CD14-positive monocyte (primary cell): ENCODE results near the gene DYNC1LI2. TPM values are rescaled to one million over a fixed set of nuclear protein-coding genes. Genes with fewer than 3 reads are reported as not detected.

Experiments used
- DNase-seq, 3 donors: peaks; one replicate each; pipeline ENCODE4 v3.0.0-alpha.2; 2011 to 2022
- H2AFZ ChIP-seq: 2 replicates; pipeline ENCODE4 v1.6.0; 2012; ENCODE audit warnings: mild to moderate bottlenecking, low read depth, low read length, inconsistent platforms; ENCODE audit not compliant: insufficient read depth, poor library complexity, severe bottlenecking
- H3K27ac ChIP-seq, 2 donors: 1 replicate in 1 of 2; 2 replicates in 1 of 2; pipeline ENCODE4 v1.5.1; 2012 to 2013; ENCODE audit warnings: low read length in 2 of 2, control low read depth in 1 of 2, inconsistent platforms in 1 of 2, low read depth in 1 of 2, mild to moderate bottlenecking in 1 of 2
- H3K27me3 ChIP-seq, 2 donors: one replicate each; pipeline versions ENCODE4 v1.6.0 to v1.6.1; 2011 to 2013; ENCODE audit warnings: low read length in 2 of 2; ENCODE audit not compliant: control insufficient read depth in 2 of 2, insufficient read depth in 2 of 2
- H3K36me3 ChIP-seq, 2 donors: replicated peaks in 1 of 2; 1 replicate in 1 of 2; 2 replicates in 1 of 2; pipeline versions ENCODE4 v1.5.1 to v1.6.1; 2012 to 2013; ENCODE audit warnings: low read length in 2 of 2, control low read depth in 1 of 2, inconsistent platforms in 1 of 2, mild to moderate bottlenecking in 1 of 2; ENCODE audit not compliant: insufficient read depth in 2 of 2, control insufficient read depth in 1 of 2
- H3K4me1 ChIP-seq, 2 donors: 1 replicate in 1 of 2; 2 replicates in 1 of 2; pipeline versions ENCODE4 v1.5.1 to v1.6.1; 2012 to 2013; ENCODE audit warnings: low read length in 2 of 2, control low read depth in 1 of 2, inconsistent platforms in 1 of 2, mild to moderate bottlenecking in 1 of 2, moderate library complexity in 1 of 2; ENCODE audit not compliant: insufficient read depth in 2 of 2, control insufficient read depth in 1 of 2
- H3K4me2 ChIP-seq: replicated peaks from 2 replicates; pipeline ENCODE3; 2012; ENCODE audit warnings: low read length, moderate library complexity, mild to moderate bottlenecking; ENCODE audit not compliant: poor library complexity, severe bottlenecking; ENCODE audit errors: extremely low read depth
- H3K4me3 ChIP-seq, 3 experiments: fragments of 200-600 bp in 1 of 3; sonication (generic) in 1 of 3; replicated peaks in 1 of 3; 1 replicate in 2 of 3; 2 replicates in 1 of 3; pipeline ENCODE4 v1.5.1; 2011 to 2013; ENCODE audit warnings: low read length in 3 of 3, mild to moderate bottlenecking in 3 of 3, control low read depth in 2 of 3, low read depth in 2 of 3, inconsistent platforms in 1 of 3, moderate library complexity in 1 of 3
- H3K79me2 ChIP-seq: 2 replicates; pipeline ENCODE4 v1.6.0; 2012; ENCODE audit warnings: mild to moderate bottlenecking, control low read depth, inconsistent platforms, low read length, moderate library complexity; ENCODE audit not compliant: insufficient read depth
- H3K9ac ChIP-seq: 2 replicates; pipeline ENCODE4 v1.6.0; 2017; ENCODE audit warnings: low read length, mild to moderate bottlenecking; ENCODE audit not compliant: insufficient read depth, poor library complexity, severe bottlenecking
- H3K9me3 ChIP-seq, 2 donors: replicated peaks in 1 of 2; 1 replicate in 1 of 2; 2 replicates in 1 of 2; pipeline versions ENCODE4 v1.5.1 to v1.6.1; 2012 to 2013; ENCODE audit warnings: low read length in 2 of 2, control low read depth in 1 of 2; ENCODE audit not compliant: control insufficient read depth in 1 of 2, insufficient read depth in 1 of 2
- H4K20me1 ChIP-seq: 2 replicates; pipeline ENCODE4 v1.6.0; 2012; ENCODE audit warnings: mild to moderate bottlenecking, low read length, control low read depth, moderate library complexity; ENCODE audit not compliant: insufficient read depth
- H3K27ac Mint-ChIP-seq, 7 donors: one replicate each; pipeline ENCODE4 v1.8.0; 2020; ENCODE audit warnings: mild to moderate bottlenecking in 7 of 7, mixed read lengths in 7 of 7, moderate library complexity in 6 of 7, inconsistent platforms in 2 of 7
- H3K27me3 Mint-ChIP-seq, 3 donors: one replicate each; pipeline ENCODE4 v1.8.0; 2021 to 2022; ENCODE audit warnings: low read depth in 3 of 3, mild to moderate bottlenecking in 3 of 3, mixed read lengths in 3 of 3, moderate library complexity in 3 of 3, inconsistent platforms in 1 of 3
- H3K36me3 Mint-ChIP-seq, 2 donors: one replicate each; pipeline ENCODE4 v1.8.0; 2020; ENCODE audit warnings: mixed read lengths in 2 of 2, inconsistent platforms in 1 of 2, mild to moderate bottlenecking in 1 of 2
- H3K4me1 Mint-ChIP-seq: one replicate; pipeline ENCODE4 v1.8.0; 2020; ENCODE audit warnings: mild to moderate bottlenecking, mixed read lengths
- H3K4me3 Mint-ChIP-seq, 2 donors: one replicate each; pipeline ENCODE4 v1.8.0; 2020; ENCODE audit warnings: mild to moderate bottlenecking in 2 of 2, mixed read lengths in 2 of 2, moderate library complexity in 1 of 2
- H3K9me3 Mint-ChIP-seq, 7 donors: one replicate each; pipeline ENCODE4 v1.8.0; 2020 to 2022; ENCODE audit warnings: mixed read lengths in 7 of 7, mild to moderate bottlenecking in 6 of 7, moderate library complexity in 6 of 7, inconsistent platforms in 2 of 7
- WGBS: methylation state at CpG from one replicate; pipeline ENCODE4 v1.1.5; 2013; ENCODE audit warnings: missing lambda C conversion rate; ENCODE audit not compliant: insufficient coverage; 5-methylcytosine and 5-hydroxymethylcytosine counted together
- intact Hi-C, 2 donors: fragments of 100-400 bp; cut with micrococcal nuclease; formaldehyde crosslinking; loops; one replicate each; pipeline versions ENCODE4 v1.15.0 to v1.15.1; 2023
- polyA plus RNA-seq, 3 donors: library from polyadenylated mRNA; depleted of rRNA in 1 of 3; unstranded in 2 of 3; stranded (reverse) in 1 of 3; fragments of 300-500 nt in 2 of 3; fragments of >200 nt in 1 of 3; fragmentation: Illumina TruSeq in 2 of 3; gene quantifications; 1 replicate in 2 of 3; 2 replicates in 1 of 3; pipeline ENCODE4 v1.2.3, GENCODE V29; 2012 to 2021
- TF ChIP-seq, protein P1 (sequence below): fragments of 200-600 bp; IDR thresholded peaks from one replicate; pipeline ENCODE4 v1.8.0; 2022; ENCODE audit warnings: antibody characterized with exemption, mild to moderate bottlenecking

The DYNC1LI2 gene
- polyA plus RNA-seq, 3 donors = 14.9 to 125 (median 23.9) TPM

DNA sequence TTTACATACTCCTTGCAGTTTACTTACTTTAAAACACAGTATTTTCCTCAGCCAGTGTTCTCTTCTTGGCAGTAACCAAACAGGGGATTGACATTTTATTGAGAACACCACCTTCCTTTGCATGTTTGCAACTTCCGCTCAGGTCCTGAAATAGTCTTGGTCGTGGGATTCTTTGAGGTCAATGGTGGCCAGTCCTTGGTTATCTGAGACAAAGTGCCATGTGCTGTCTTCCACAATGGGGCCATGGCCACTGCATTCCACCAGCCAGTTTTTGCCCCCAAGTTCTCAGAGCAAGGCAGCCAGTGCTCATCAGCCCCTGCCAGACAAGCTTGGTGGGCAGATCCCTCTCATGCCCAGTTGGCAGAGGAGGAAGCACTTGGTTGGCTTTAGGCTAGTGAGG lies 77.7 kb downstream of the DYNC1LI2 start:
- H3K36me3 Mint-ChIP-seq = peaks cover 15 to 42% of the 10 kb centered on the region in 2 donors
- peaks cover 16% of the 10 kb centered on the region for H3K4me1 Mint-ChIP-seq
- peak overlapping the region in 1 of 7 donors; percentile 79 for H3K27ac Mint-ChIP-seq
- Histone ChIP-seq H3K9me3 (no peaks in the 10 kb centered on the region), H4K20me1 (peaks cover 37% of the 10 kb centered on the region), H3K4me2 (no peak overlapping the region), H3K9ac (no peak overlapping the region), H3K36me3 (peaks cover 3 to 28% of the 10 kb centered on the region in 2 donors), H3K4me1 (peaks cover 1 to 10% of the 10 kb centered on the region in 2 donors), H3K79me2 (peaks cover 75% of the 10 kb centered on the region), H2AFZ (no peak overlapping the region), H3K4me3 (no peak overlapping the region), H3K27me3 (no peaks in the 10 kb centered on the region), H3K27ac (no peak overlapping the region)
- H3K27me3 Mint-ChIP-seq = peaks cover 0 to 2% (median 0%) of the 10 kb centered on the region in 3 donors
- no peaks in the 10 kb centered on the region for H3K9me3 Mint-ChIP-seq
- WGBS = 79% methylated on average over 2 of the region's 2 CpGs
- intact Hi-C loops = no loop called here
- H3K4me3 Mint-ChIP-seq = no peak overlapping the region
- TF ChIP-seq, protein P1, sequence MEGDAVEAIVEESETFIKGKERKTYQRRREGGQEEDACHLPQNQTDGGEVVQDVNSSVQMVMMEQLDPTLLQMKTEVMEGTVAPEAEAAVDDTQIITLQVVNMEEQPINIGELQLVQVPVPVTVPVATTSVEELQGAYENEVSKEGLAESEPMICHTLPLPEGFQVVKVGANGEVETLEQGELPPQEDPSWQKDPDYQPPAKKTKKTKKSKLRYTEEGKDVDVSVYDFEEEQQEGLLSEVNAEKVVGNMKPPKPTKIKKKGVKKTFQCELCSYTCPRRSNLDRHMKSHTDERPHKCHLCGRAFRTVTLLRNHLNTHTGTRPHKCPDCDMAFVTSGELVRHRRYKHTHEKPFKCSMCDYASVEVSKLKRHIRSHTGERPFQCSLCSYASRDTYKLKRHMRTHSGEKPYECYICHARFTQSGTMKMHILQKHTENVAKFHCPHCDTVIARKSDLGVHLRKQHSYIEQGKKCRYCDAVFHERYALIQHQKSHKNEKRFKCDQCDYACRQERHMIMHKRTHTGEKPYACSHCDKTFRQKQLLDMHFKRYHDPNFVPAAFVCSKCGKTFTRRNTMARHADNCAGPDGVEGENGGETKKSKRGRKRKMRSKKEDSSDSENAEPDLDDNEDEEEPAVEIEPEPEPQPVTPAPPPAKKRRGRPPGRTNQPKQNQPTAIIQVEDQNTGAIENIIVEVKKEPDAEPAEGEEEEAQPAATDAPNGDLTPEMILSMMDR = no peak
- DNase-seq = no peak

Other genes with a start within 250 kb of the DYNC1LI2 start
- gene TK2, start 201.5 kb downstream of the DYNC1LI2 start, polyA plus RNA-seq = 10 to 100 TPM; 29.8 to 38.9 (median 32.4) TPM
- 100 to 1,000 TPM; 285 to 430 (median 374) TPM for gene CKLF, start 199.0 kb downstream of the DYNC1LI2 start, polyA plus RNA-seq
- 1 to 10 TPM; 1.6 to 3.3 (median 2.5) TPM for gene CMTM1, start 185.2 kb downstream of the DYNC1LI2 start, polyA plus RNA-seq
- 10 to 100 TPM; 11.0 to 41.6 (median 39.1) TPM for gene CMTM2, start 172.1 kb downstream of the DYNC1LI2 start, polyA plus RNA-seq
- gene CMTM3, start 146.9 kb downstream of the DYNC1LI2 start, polyA plus RNA-seq = 100 to 1,000 TPM; 125 to 131 (median 126) TPM
- 10 to 100 TPM in 1 of 3 donors, under 1 TPM in 2; 0.41 to 21.2 (median 0.45) TPM for gene CMTM4, start 54.9 kb downstream of the DYNC1LI2 start, polyA plus RNA-seq
- gene TERB1, start 50.0 kb upstream of the DYNC1LI2 start, polyA plus RNA-seq = not detected
- gene NAE1, start 79.4 kb upstream of the DYNC1LI2 start, polyA plus RNA-seq = 10 to 100 TPM; 10.8 to 18.6 (median 16.8) TPM
- gene CA7, start 92.8 kb upstream of the DYNC1LI2 start, polyA plus RNA-seq = not detected
- 1 to 10 TPM in 1 of 3 donors, not detected in 2; 1.1 TPM for gene PDP2, start 128.9 kb upstream of the DYNC1LI2 start, polyA plus RNA-seq
- not detected for gene CDH16, start 167.3 kb upstream of the DYNC1LI2 start, polyA plus RNA-seq
- gene RRAD, start 173.9 kb upstream of the DYNC1LI2 start, polyA plus RNA-seq = 1 to 10 TPM in 1 of 3 donors, under 1 TPM in 2; 0.42 to 1.9 (median 0.55) TPM
- gene CIAO2B, start 182.8 kb upstream of the DYNC1LI2 start, polyA plus RNA-seq = 100 to 1,000 TPM; 121 to 140 (median 132) TPM
- gene CES2, start 183.9 kb upstream of the DYNC1LI2 start, polyA plus RNA-seq = 10 to 100 TPM; 14.0 to 29.0 (median 23.2) TPM
- gene CES3, start 209.7 kb upstream of the DYNC1LI2 start, polyA plus RNA-seq = under 1 TPM in 1 of 3 donors, not detected in 2; 0.48 TPM
- gene CES4A, start 237.0 kb upstream of the DYNC1LI2 start, polyA plus RNA-seq = 10 to 100 TPM in 1 of 3 donors, 1 to 10 TPM in 2; 3.3 to 47.6 (median 4.1) TPM